WI38 (cell line): ENCODE measurements around the gene EIF3A.

Experiments
- H3K4me3 ChIP-seq: 2 replicates; pipeline ENCODE4 v1.5.1; 2011; ENCODE audit warnings: low read depth, mild to moderate bottlenecking, control low read depth, low read length
- CTCF ChIP-seq: IDR thresholded peaks from 2 replicates; pipeline ENCODE4 v1.5.1; 2012; ENCODE audit warnings: low read depth, mild to moderate bottlenecking, control low read depth, low read length

The EIF3A gene

GRCh38 chr10:119095640-119096039, 15.0 kb upstream of the EIF3A start:
- H3K4me3 ChIP-seq: no peak overlapping the region
- no peak for TF ChIP-seq CTCF

GRCh38 chr10:119090968-119091367, 10.4 kb upstream of the EIF3A start:
- no peak overlapping the region for H3K4me3 ChIP-seq

GRCh38 chr10:119090026-119090795, 9.6 kb upstream of the EIF3A start:
- no peak overlapping the region for H3K4me3 ChIP-seq
- no peak for TF ChIP-seq CTCF

More at GRCh38 chr10:119090968-119091367, 10.4 kb upstream of the EIF3A start:
- no peak for TF ChIP-seq CTCF

- no peak for TF ChIP-seq CTCF
- H3K4me3 ChIP-seq: no peak overlapping the region
Measured at GRCh38 chr10:119087271-119087882, 6.8 kb upstream of the EIF3A start.

GRCh38 chr10:119084896-119085295, 4.3 kb upstream of the EIF3A start:
- H3K4me3 ChIP-seq: no peak overlapping the region
- no peak for TF ChIP-seq CTCF

- TF ChIP-seq CTCF: no peak
- peak overlapping the region; percentile 95 for H3K4me3 ChIP-seq
Measured at GRCh38 chr10:119079599-119080520, 757 bp downstream of the EIF3A start.
